Breast epithelium (tissue), 3 donors: Measurements from ENCODE around the gene ITPR2.

Source experiments
- CTCF ChIP-seq, 3 donors: fragments of 450-650 bp; IDR thresholded peaks; one replicate each; pipeline ENCODE4 v1.5.1; 2016 to 2017; ENCODE audit warnings: antibody characterized with exemption in 3 of 3, mild to moderate bottlenecking in 3 of 3, moderate library complexity in 3 of 3
- POLR2A ChIP-seq: fragments of 450-650 bp; IDR thresholded peaks from one replicate; pipeline ENCODE4 v1.6.1; 2016; ENCODE audit warnings: antibody characterized with exemption, mild to moderate bottlenecking, moderate library complexity

- TF ChIP-seq CTCF (IDR thresholded peaks at IDR 0.05) (no peak), POLR2A (no peak)
These were observed 325.4 kb downstream of the ITPR2 start for GRCh38 chr12:26507613-26508012.
